H9 (cell line): Measurements from ENCODE around the gene MXD4. TPM values are rescaled to one million over a fixed set of nuclear protein-coding genes. Genes with fewer than 3 reads are reported as not detected.

ENCODE experiments used
- DNase-seq: peaks from one replicate; pipeline ENCODE4 v3.0.0-alpha.2; 2017
- H2AFZ ChIP-seq: one replicate; pipeline ENCODE4 v1.6.1; 2013; ENCODE audit warnings: mild to moderate bottlenecking, low read length, control low read depth, moderate library complexity
- H2AK5ac ChIP-seq: 2 replicates; pipeline ENCODE4 v1.6.1; 2013; ENCODE audit warnings: low read length, control low read depth, mixed read lengths; ENCODE audit not compliant: insufficient read length
- H2BK120ac ChIP-seq: one replicate; pipeline ENCODE4 v1.6.1; 2013; ENCODE audit warnings: low read depth, mild to moderate bottlenecking, low read length, control low read depth, inconsistent platforms; ENCODE audit not compliant: poor library complexity, severe bottlenecking
- H2BK12ac ChIP-seq: 2 replicates; pipeline ENCODE4 v1.6.1; 2013; ENCODE audit warnings: low read length, control low read depth, mixed read lengths, low read depth; ENCODE audit not compliant: insufficient read length
- H2BK15ac ChIP-seq: 2 replicates; pipeline ENCODE4 v1.6.1; 2013; ENCODE audit warnings: low read depth, low read length, control low read depth
- H2BK20ac ChIP-seq: one replicate; pipeline ENCODE4 v1.6.1; 2013; ENCODE audit warnings: low read depth, mild to moderate bottlenecking, low read length, control low read depth, inconsistent platforms; ENCODE audit not compliant: poor library complexity, severe bottlenecking
- H2BK5ac ChIP-seq: 2 replicates; pipeline ENCODE4 v1.6.1; 2013; ENCODE audit warnings: low read length, control low read depth, mixed read lengths; ENCODE audit not compliant: insufficient read length
- H3K14ac ChIP-seq: 2 replicates; pipeline ENCODE4 v1.6.1; 2013; ENCODE audit warnings: low read length, control low read depth; ENCODE audit not compliant: insufficient read depth
- H3K18ac ChIP-seq: 2 replicates; pipeline ENCODE4 v1.6.1; 2013; ENCODE audit warnings: low read depth, mild to moderate bottlenecking, mixed read lengths, low read length, control low read depth; ENCODE audit not compliant: insufficient read length
- H3K23ac ChIP-seq: 2 replicates; pipeline ENCODE4 v1.6.1; 2013; ENCODE audit warnings: low read length, control low read depth, mixed read lengths, low read depth; ENCODE audit not compliant: insufficient read length
- H3K23me2 ChIP-seq: 2 replicates; pipeline ENCODE4 v1.6.1; 2013; ENCODE audit warnings: low read depth, mild to moderate bottlenecking, mixed read lengths, low read length, control low read depth; ENCODE audit not compliant: insufficient read length, poor library complexity, severe bottlenecking
- H3K27ac ChIP-seq: 2 replicates; pipeline ENCODE4 v1.5.1; 2013; ENCODE audit warnings: low read length, control low read depth, mixed read lengths, low read depth; ENCODE audit not compliant: insufficient read length
- H3K27me3 ChIP-seq: 2 replicates; pipeline ENCODE4 v1.6.1; 2013; ENCODE audit warnings: low read length, control low read depth, inconsistent platforms; ENCODE audit not compliant: insufficient read depth
- H3K4ac ChIP-seq: 2 replicates; pipeline ENCODE4 v1.6.1; 2013; ENCODE audit warnings: low read depth, mild to moderate bottlenecking, control low read depth, inconsistent platforms, low read length, moderate library complexity
- H3K4me1 ChIP-seq: 2 replicates; pipeline ENCODE4 v1.6.1; 2013; ENCODE audit warnings: low read length, control low read depth, inconsistent platforms; ENCODE audit not compliant: insufficient read depth
- H3K4me2 ChIP-seq: 2 replicates; pipeline ENCODE4 v1.6.1; 2013; ENCODE audit warnings: low read length, control low read depth, mixed read lengths; ENCODE audit not compliant: insufficient read length, insufficient read depth
- H3K56ac ChIP-seq: 2 replicates; pipeline ENCODE4 v1.6.1; 2013; ENCODE audit warnings: low read depth, mild to moderate bottlenecking, mixed read lengths, low read length, control low read depth; ENCODE audit not compliant: insufficient read length
- H3K79me1 ChIP-seq: 2 replicates; pipeline ENCODE4 v1.6.1; 2013; ENCODE audit warnings: low read depth, mild to moderate bottlenecking, moderate library complexity, low read length, control low read depth, inconsistent platforms; ENCODE audit not compliant: insufficient read depth, poor library complexity, severe bottlenecking
- H3K79me2 ChIP-seq: 2 replicates; pipeline ENCODE4 v1.6.1; 2013; ENCODE audit warnings: low read length, control low read depth, inconsistent platforms; ENCODE audit not compliant: insufficient read depth
- H3K9ac ChIP-seq: 2 replicates; pipeline ENCODE4 v1.6.1; 2013; ENCODE audit warnings: low read length, control low read depth, mixed read lengths; ENCODE audit not compliant: insufficient read length; ENCODE audit errors: extremely low read depth
- H3K9me3 ChIP-seq: one replicate; pipeline ENCODE4 v1.6.1; 2013; ENCODE audit warnings: low read depth, low read length, inconsistent platforms; ENCODE audit not compliant: control insufficient read depth
- H3T11ph ChIP-seq: one replicate; pipeline ENCODE4 v1.6.1; 2013; ENCODE audit warnings: mild to moderate bottlenecking, low read length, control low read depth, inconsistent platforms
- H4K20me1 ChIP-seq: one replicate; pipeline ENCODE4 v1.6.1; 2013; ENCODE audit not compliant: control insufficient read depth, insufficient read length, insufficient read depth
- H4K5ac ChIP-seq: 2 replicates; pipeline ENCODE4 v1.6.1; 2013; ENCODE audit warnings: low read depth, mild to moderate bottlenecking, mixed read lengths, low read length, control low read depth; ENCODE audit not compliant: insufficient read length
- H4K8ac ChIP-seq: replicated peaks from 2 replicates; pipeline ENCODE4 v1.6.1; 2013; ENCODE audit warnings: low read length, control low read depth, mixed read lengths, low read depth; ENCODE audit not compliant: insufficient read length
- H4K91ac ChIP-seq: 2 replicates; pipeline ENCODE4 v1.6.1; 2013; ENCODE audit warnings: low read depth, mild to moderate bottlenecking, moderate library complexity, mixed read lengths, low read length, control low read depth; ENCODE audit not compliant: insufficient read length
- H3K27ac Mint-ChIP-seq, 3 experiments: 2 replicates in 2 of 3; 3 replicates in 1 of 3; pipeline ENCODE4 v1.8.0; 2020 to 2021; ENCODE audit warnings: mixed read lengths in 3 of 3, mild to moderate bottlenecking in 1 of 3, moderate library complexity in 1 of 3
- H3K27me3 Mint-ChIP-seq: 2 replicates; pipeline ENCODE4 v1.8.0; 2021; ENCODE audit warnings: low read depth, mild to moderate bottlenecking, moderate library complexity, mixed read lengths
- H3K36me3 Mint-ChIP-seq, 3 experiments: 2 replicates in 2 of 3; 3 replicates in 1 of 3; pipeline ENCODE4 v1.8.0; 2020 to 2021; ENCODE audit warnings: low read depth in 3 of 3, mixed read lengths in 3 of 3; ENCODE audit not compliant: insufficient read depth in 1 of 3
- H3K4me1 Mint-ChIP-seq, 2 experiments: 2 replicates each; pipeline ENCODE4 v1.8.0; 2020; ENCODE audit warnings: mixed read lengths in 2 of 2
- H3K4me3 Mint-ChIP-seq, 2 experiments: 2 replicates in 1 of 2; 3 replicates in 1 of 2; pipeline ENCODE4 v1.8.0; 2020 to 2021; ENCODE audit warnings: mild to moderate bottlenecking in 2 of 2, mixed read lengths in 2 of 2, moderate library complexity in 1 of 2
- H3K9me3 Mint-ChIP-seq, 2 experiments: 2 replicates in 1 of 2; 3 replicates in 1 of 2; pipeline ENCODE4 v1.8.0; 2020; ENCODE audit warnings: mild to moderate bottlenecking in 2 of 2, mixed read lengths in 2 of 2, moderate library complexity in 1 of 2
- WGBS: extraction: QIAGEN DNeasy Blood & Tissue Kit; methylation state at CpG from one replicate; pipeline ENCODE4 v1.1.7; 2013; ENCODE audit warnings: missing lambda C conversion rate, low lambda C conversion rate, mixed read lengths; ENCODE audit not compliant: insufficient read length; ENCODE audit errors: extremely low coverage; 5-methylcytosine and 5-hydroxymethylcytosine counted together
- total RNA-seq: library from RNA; stranded (reverse); gene quantifications from 2 replicates; pipeline ENCODE4 v1.2.1, GENCODE V29; 2021
- TF ChIP-seq, protein P1 (sequence below): fragments of 200-600 bp; sonication (generic); conservative IDR thresholded peaks from 3 replicates; pipeline ENCODE4 v1.8.0; 2021; ENCODE audit warnings: antibody characterized with exemption, mild to moderate bottlenecking

Gene MXD4
- total RNA-seq, 1 experiment from 2014 or later: 24.1 TPM

DNA sequence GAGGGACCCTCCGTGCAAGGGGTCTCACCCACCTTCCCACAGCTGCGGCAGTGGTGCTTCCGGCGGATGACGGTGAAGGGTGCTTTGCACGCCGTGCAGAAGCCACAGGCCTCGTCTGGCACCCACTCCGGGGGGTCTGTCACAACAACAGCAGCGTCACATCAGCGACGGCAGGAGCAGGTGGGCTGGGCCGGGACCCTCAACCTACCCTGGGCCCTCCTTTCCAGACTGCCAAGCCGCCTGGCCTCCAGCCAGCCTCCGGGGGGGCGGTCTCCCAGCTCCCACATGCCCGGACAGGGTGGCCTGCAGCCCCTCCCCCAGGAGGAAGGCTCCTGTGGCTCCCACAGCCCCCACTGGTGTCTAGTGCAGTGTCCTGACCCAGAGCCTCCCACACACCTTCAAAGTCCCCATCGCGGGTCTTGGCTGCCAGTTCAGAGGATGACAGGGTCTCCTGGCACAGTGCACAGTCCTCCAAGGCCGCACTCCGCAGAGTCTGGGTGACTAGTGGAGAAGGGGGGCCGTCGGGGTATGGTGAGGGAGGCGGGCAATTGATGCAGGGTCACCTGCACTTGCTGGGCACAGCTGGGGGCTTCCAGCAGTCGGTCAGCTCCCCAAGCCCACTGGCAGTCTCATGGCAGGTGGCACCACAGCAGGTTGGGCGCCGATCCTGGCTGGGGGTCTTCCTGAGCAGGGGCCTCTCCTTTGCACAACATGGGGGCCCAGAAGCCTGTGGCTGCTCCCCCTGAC is 9.5 kb upstream of the MXD4 start:
- no peak overlapping the region for H2BK120ac ChIP-seq
- H3K4me1 ChIP-seq: no peaks in the 10 kb centered on the region
- peak overlapping the region; percentile 16; the same call in 1 of the 2 replicates for H3K14ac ChIP-seq
- H3K79me2 ChIP-seq: no peaks in the 10 kb centered on the region
- no peak overlapping the region for H4K91ac ChIP-seq
- no peak overlapping the region for H3K4me3 Mint-ChIP-seq
- no peak overlapping the region for H3K9ac ChIP-seq
- H3K79me1 ChIP-seq: no peaks in the 10 kb centered on the region
- H2BK12ac ChIP-seq: no peak overlapping the region
- no peak overlapping the region for H4K8ac ChIP-seq
- no peak overlapping the region for H2AK5ac ChIP-seq
- no peaks in the 10 kb centered on the region for H3K9me3 Mint-ChIP-seq
- H3K23me2 ChIP-seq: no peaks in the 10 kb centered on the region
- H3K4me2 ChIP-seq: no peak overlapping the region
- H3K9me3 ChIP-seq: no peaks in the 10 kb centered on the region
- no peak overlapping the region for H3K56ac ChIP-seq
- H4K20me1 ChIP-seq: no peaks in the 10 kb centered on the region
- H2AFZ ChIP-seq: no peak overlapping the region
- H3K27me3 ChIP-seq: no peaks in the 10 kb centered on the region
- DNase-seq: no peak
- H3K18ac ChIP-seq: no peak overlapping the region
- no peak overlapping the region for H3K27ac Mint-ChIP-seq
- no peak overlapping the region for H4K5ac ChIP-seq
- H3K4me1 Mint-ChIP-seq: peaks cover 4 to 11% of the 10 kb centered on the region in 2 experiments; a peak in 3 of 4 replicates
- no peak overlapping the region for H2BK5ac ChIP-seq
- no peak overlapping the region for H3K23ac ChIP-seq
- peaks cover 2% of the 10 kb centered on the region; the same call in 1 of the 2 replicates for H3K27me3 Mint-ChIP-seq
- H3T11ph ChIP-seq: no peak overlapping the region
- H2BK20ac ChIP-seq: no peak overlapping the region
- H3K27ac ChIP-seq: no peak overlapping the region
- no peak overlapping the region for H3K4ac ChIP-seq
- H2BK15ac ChIP-seq: no peak overlapping the region
- H3K36me3 Mint-ChIP-seq: no peaks in the 10 kb centered on the region
- TF ChIP-seq, protein P1, sequence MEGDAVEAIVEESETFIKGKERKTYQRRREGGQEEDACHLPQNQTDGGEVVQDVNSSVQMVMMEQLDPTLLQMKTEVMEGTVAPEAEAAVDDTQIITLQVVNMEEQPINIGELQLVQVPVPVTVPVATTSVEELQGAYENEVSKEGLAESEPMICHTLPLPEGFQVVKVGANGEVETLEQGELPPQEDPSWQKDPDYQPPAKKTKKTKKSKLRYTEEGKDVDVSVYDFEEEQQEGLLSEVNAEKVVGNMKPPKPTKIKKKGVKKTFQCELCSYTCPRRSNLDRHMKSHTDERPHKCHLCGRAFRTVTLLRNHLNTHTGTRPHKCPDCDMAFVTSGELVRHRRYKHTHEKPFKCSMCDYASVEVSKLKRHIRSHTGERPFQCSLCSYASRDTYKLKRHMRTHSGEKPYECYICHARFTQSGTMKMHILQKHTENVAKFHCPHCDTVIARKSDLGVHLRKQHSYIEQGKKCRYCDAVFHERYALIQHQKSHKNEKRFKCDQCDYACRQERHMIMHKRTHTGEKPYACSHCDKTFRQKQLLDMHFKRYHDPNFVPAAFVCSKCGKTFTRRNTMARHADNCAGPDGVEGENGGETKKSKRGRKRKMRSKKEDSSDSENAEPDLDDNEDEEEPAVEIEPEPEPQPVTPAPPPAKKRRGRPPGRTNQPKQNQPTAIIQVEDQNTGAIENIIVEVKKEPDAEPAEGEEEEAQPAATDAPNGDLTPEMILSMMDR: no peak
- no CpG with 5 or more reads among the region's 27 CpGs for WGBS
